Progenitor cell of endocrine pancreas (in vitro differentiated cells): ENCODE data around the gene REG1A. TPM values are rescaled to one million over a fixed set of nuclear protein-coding genes. Genes with fewer than 3 reads are reported as not detected.

Experiments
- DNase-seq: peaks from one replicate; pipeline ENCODE4 v3.0.0; 2021; ENCODE audit warnings: low spot score; ENCODE audit not compliant: unreplicated experiment
- H3K27ac Mint-ChIP-seq: 2 replicates; pipeline ENCODE4 v1.8.0; 2021; ENCODE audit warnings: mild to moderate bottlenecking, moderate library complexity, mixed read lengths
- H3K27me3 Mint-ChIP-seq: 2 replicates; pipeline ENCODE4 v1.8.0; 2021; ENCODE audit warnings: mixed read lengths
- H3K36me3 Mint-ChIP-seq: 2 replicates; pipeline ENCODE4 v1.8.0; 2022; ENCODE audit warnings: mixed read lengths; ENCODE audit not compliant: insufficient read depth
- H3K4me1 Mint-ChIP-seq: 2 replicates; pipeline ENCODE4 v1.8.0; 2021; ENCODE audit warnings: low read depth, mixed read lengths
- H3K4me3 Mint-ChIP-seq: 2 replicates; pipeline ENCODE4 v1.8.0; 2021; ENCODE audit warnings: low read depth, mild to moderate bottlenecking, moderate library complexity, mixed read lengths
- H3K9me3 Mint-ChIP-seq: 2 replicates; pipeline ENCODE4 v1.8.0; 2021; ENCODE audit warnings: low read depth, mixed read lengths
- total RNA-seq: library from RNA; stranded (reverse); gene quantifications from 2 replicates; pipeline ENCODE4 v1.2.1, GENCODE V29; 2021
- TF ChIP-seq, protein P1 (sequence below): fragments of 200-600 bp; sonication (generic); IDR thresholded peaks from one replicate; pipeline ENCODE4 v1.5.0; 2021; ENCODE audit warnings: antibody characterized with exemption, mild to moderate bottlenecking; ENCODE audit not compliant: unreplicated experiment

REG1A gene
- total RNA-seq, 1 donor from 2014 or later = not detected

- Mint-ChIP-seq H3K9me3 (no peaks in the 10 kb centered on the region), H3K4me3 (no peak overlapping the region), H3K36me3 (no peaks in the 10 kb centered on the region), H3K27me3 (no peaks in the 10 kb centered on the region), H3K4me1 (no peaks in the 10 kb centered on the region), H3K27ac (no peak overlapping the region)
- TF ChIP-seq, protein P1, sequence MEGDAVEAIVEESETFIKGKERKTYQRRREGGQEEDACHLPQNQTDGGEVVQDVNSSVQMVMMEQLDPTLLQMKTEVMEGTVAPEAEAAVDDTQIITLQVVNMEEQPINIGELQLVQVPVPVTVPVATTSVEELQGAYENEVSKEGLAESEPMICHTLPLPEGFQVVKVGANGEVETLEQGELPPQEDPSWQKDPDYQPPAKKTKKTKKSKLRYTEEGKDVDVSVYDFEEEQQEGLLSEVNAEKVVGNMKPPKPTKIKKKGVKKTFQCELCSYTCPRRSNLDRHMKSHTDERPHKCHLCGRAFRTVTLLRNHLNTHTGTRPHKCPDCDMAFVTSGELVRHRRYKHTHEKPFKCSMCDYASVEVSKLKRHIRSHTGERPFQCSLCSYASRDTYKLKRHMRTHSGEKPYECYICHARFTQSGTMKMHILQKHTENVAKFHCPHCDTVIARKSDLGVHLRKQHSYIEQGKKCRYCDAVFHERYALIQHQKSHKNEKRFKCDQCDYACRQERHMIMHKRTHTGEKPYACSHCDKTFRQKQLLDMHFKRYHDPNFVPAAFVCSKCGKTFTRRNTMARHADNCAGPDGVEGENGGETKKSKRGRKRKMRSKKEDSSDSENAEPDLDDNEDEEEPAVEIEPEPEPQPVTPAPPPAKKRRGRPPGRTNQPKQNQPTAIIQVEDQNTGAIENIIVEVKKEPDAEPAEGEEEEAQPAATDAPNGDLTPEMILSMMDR = no peak
- DNase-seq = no peak
Observed at GRCh38 chr2:79125721-79125985, 5.4 kb downstream of the REG1A start.

DNA sequence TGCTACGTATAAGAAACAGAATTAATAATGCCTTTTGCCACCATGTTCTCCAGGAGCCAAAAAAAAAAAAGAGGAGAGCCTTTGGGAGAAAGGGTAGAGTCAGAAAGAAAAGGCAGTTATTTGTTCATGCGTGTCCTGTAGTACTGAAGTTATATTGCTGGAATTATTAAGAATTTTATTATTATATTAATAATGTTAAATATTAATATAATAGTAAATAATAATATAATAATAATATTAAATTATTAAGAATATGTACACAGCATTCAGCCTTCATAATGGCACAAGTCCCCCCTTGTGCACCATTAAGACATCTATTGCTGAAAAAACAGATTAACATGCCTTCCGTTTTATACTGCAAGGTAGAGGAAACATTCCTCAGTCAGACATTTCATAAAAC is 8.1 kb downstream of the REG1A start:
- Mint-ChIP-seq H3K27ac (no peak overlapping the region), H3K27me3 (no peaks in the 10 kb centered on the region), H3K9me3 (no peaks in the 10 kb centered on the region), H3K36me3 (no peaks in the 10 kb centered on the region), H3K4me3 (no peak overlapping the region), H3K4me1 (no peaks in the 10 kb centered on the region)
- DNase-seq = no peak
- TF ChIP-seq, protein P1 = no peak

DNA sequence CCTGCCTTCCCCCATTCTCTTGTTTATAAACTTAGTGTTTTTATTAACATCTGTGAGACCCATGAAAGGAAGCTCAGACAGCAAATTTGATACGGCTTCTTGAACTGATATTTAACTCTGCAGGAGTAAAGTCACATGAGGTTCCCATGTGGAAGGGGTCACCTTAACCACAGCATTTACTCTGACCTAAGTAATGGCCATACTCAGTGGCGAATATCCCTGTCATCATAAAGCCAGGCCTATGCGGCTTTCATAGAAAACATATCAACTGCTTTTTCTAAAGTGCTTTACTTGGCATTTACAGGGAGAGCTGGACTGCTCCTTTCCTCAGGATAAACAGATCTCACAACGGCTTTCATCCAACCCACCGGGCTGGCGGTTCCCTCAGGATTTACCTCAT is 9.0 kb downstream of the REG1A start:
- no peak overlapping the region for H3K4me3 Mint-ChIP-seq
- TF ChIP-seq, protein P1 = no peak
- no peaks in the 10 kb centered on the region for H3K4me1 Mint-ChIP-seq
- H3K27ac Mint-ChIP-seq = no peak overlapping the region
- no peaks in the 10 kb centered on the region for H3K9me3 Mint-ChIP-seq
- no peaks in the 10 kb centered on the region for H3K27me3 Mint-ChIP-seq
- DNase-seq = no peak
- H3K36me3 Mint-ChIP-seq = no peaks in the 10 kb centered on the region

DNA sequence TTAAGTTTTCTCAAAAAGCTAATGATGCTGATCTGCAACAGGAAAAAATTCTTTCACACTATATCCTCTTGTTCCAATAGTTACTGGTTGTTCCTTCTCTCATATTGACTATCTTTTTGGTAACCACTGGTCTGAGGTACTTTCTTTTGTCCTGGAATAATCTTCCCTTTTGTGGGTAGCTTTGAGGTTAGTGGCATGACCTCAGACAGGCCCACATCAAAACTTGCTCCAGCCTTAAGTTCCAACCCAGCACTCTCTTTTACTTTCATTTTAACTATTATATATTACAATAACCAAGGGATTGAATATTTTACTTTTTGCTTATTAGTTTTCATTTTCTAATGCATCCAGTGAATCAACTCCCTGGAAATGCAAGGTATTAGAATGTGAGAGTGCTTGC is 9.5 kb downstream of the REG1A start:
- Mint-ChIP-seq H3K27me3 (no peaks in the 10 kb centered on the region), H3K4me1 (no peaks in the 10 kb centered on the region), H3K27ac (no peak overlapping the region), H3K9me3 (no peaks in the 10 kb centered on the region), H3K4me3 (no peak overlapping the region), H3K36me3 (no peaks in the 10 kb centered on the region)
- no peak for DNase-seq
- TF ChIP-seq, protein P1 = no peak

DNA sequence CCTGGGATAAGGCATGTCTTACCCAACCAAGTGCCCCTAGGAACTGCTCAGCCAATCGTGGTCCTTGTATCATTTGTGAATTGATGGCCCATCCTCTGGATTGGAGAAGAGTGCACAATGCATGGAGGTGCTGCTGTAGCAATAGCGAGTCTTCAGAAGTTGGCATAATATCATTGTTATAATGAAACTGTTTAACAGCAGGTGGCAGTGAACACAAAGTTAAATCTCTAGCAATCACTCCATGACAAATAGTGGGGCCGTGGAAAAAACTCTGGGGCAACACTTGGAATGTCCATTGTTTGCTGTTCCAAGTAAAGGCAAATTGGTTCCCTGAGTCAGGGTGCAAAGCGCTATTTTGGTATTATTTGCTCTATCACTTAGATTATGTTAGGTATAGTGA is 11.4 kb downstream of the REG1A start:
- Mint-ChIP-seq H3K4me3 (no peak overlapping the region), H3K27me3 (peaks cover 1% of the 10 kb centered on the region), H3K36me3 (no peaks in the 10 kb centered on the region), H3K27ac (no peak overlapping the region), H3K4me1 (no peaks in the 10 kb centered on the region), H3K9me3 (no peaks in the 10 kb centered on the region)
- DNase-seq = no peak
- TF ChIP-seq, protein P1 = no peak

- no peaks in the 10 kb centered on the region for H3K9me3 Mint-ChIP-seq
- H3K4me3 Mint-ChIP-seq = no peak overlapping the region
- peaks cover 19% of the 10 kb centered on the region for H3K27me3 Mint-ChIP-seq
- no peaks in the 10 kb centered on the region for H3K36me3 Mint-ChIP-seq
- no peaks in the 10 kb centered on the region for H3K4me1 Mint-ChIP-seq
- no peak overlapping the region for H3K27ac Mint-ChIP-seq
- DNase-seq = no peak
- TF ChIP-seq, protein P1 = no peak
Observed at GRCh38 chr2:79138385-79138784, 18.1 kb downstream of the REG1A start.
